Heart left ventricle (tissue), 16 donors: Measurements from ENCODE around the gene GAK. TPM values are rescaled to one million over a fixed set of nuclear protein-coding genes. Genes with fewer than 3 reads are reported as not detected.

Experiments used
- ATAC-seq, 4 donors: fragments of 200-7000 bp; cut with Tn5 transposase; one replicate each; pipeline ENCODE4 v1.9.1; 2020 to 2022; ENCODE audit warnings: moderate library complexity in 4 of 4, mild to moderate bottlenecking in 3 of 4, moderate number of reproducible peaks in 1 of 4
- DNase-seq, 5 donors: peaks; one replicate each; pipeline ENCODE4 v3.0.0-alpha.2; 2020
- H3K27ac ChIP-seq, 12 donors: fragments of 200-600 bp; sonication (generic) in 4 of 12; one replicate each; pipeline versions ENCODE4 v1.5.0 to v1.8.0; 2016 to 2022; ENCODE audit warnings: mild to moderate bottlenecking in 2 of 12
- H3K27me3 ChIP-seq, 9 donors: fragments of 200-600 bp; sonication (generic) in 2 of 9; one replicate each; pipeline versions ENCODE4 v1.5.1 to v1.8.0; 2016 to 2022; ENCODE audit warnings: mild to moderate bottlenecking in 3 of 9
- H3K36me3 ChIP-seq, 9 donors: fragments of 200-600 bp; sonication (generic) in 2 of 9; one replicate each; pipeline versions ENCODE4 v1.5.0 to v1.8.0; 2018 to 2022; ENCODE audit warnings: mild to moderate bottlenecking in 2 of 9
- H3K4me1 ChIP-seq, 12 donors: fragments of 200-600 bp; sonication (generic) in 4 of 12; one replicate each; pipeline versions ENCODE4 v1.5.0 to v1.8.0; 2016 to 2022; ENCODE audit warnings: mild to moderate bottlenecking in 3 of 12
- H3K4me3 ChIP-seq, 12 donors: fragments of 200-600 bp; sonication (generic) in 4 of 12; one replicate each; pipeline versions ENCODE4 v1.5.0 to v1.8.0; 2017 to 2022; ENCODE audit warnings: mild to moderate bottlenecking in 9 of 12, moderate library complexity in 4 of 12
- H3K9me3 ChIP-seq, 12 donors: fragments of 200-600 bp; sonication (generic) in 4 of 12; one replicate each; pipeline versions ENCODE4 v1.5.0 to v1.8.0; 2016 to 2022; ENCODE audit warnings: mild to moderate bottlenecking in 1 of 12
- CTCF ChIP-seq, 12 donors: fragments of 200-600 bp; sonication (generic) in 4 of 12; IDR thresholded peaks; one replicate each; pipeline versions ENCODE4 v1.5.0 to v1.8.0; 2018 to 2022; ENCODE audit warnings: antibody characterized with exemption in 12 of 12, mild to moderate bottlenecking in 5 of 12
- POLR2A ChIP-seq, 2 donors: fragments of 450-650 bp; IDR thresholded peaks; one replicate each; pipeline ENCODE4 v1.6.1; 2017; ENCODE audit warnings: antibody characterized with exemption in 2 of 2, mild to moderate bottlenecking in 2 of 2, moderate library complexity in 2 of 2
- WGBS, 4 donors: extraction: QIAGEN DNeasy Blood & Tissue Kit in 2 of 4; methylation state at CpG; one replicate each; pipeline versions ENCODE4 v1.1.5 to v1.1.7; 2013 to 2018; 5-methylcytosine and 5-hydroxymethylcytosine counted together
- intact Hi-C, 10 donors: fragments of 100-400 bp; cut with DNase I; formaldehyde crosslinking; loops; one replicate each; pipeline versions ENCODE4 v1.11.1 to v1.14.2; 2022
- polyA plus RNA-seq, 2 donors: library from polyadenylated mRNA; stranded (reverse); fragments of 200-250 nt; gene quantifications; one replicate each; pipeline ENCODE4 v1.2.3, GENCODE V29; 2013
- total RNA-seq, 9 donors: library from RNA; depleted of rRNA in 2 of 9; stranded (reverse); fragments of >200 nt in 2 of 9; fragmentation: NEBNext Ultra II Directional in 3 of 9; extraction: Animal tissue kit (Norgen Biotek cat#: 25700) in 3 of 9; gene quantifications; one replicate each; pipeline versions ENCODE4 v1.1.0 to v1.2.4, GENCODE V29; 2016 to 2023
- donor health status: ischemic (EF 13 %, LVEDD 7.1; RV severe dilation, severe dysfunction).
- donor health status: healthy with polysubstance abuse.
- donor health status: DM: no; HTN: yes; CAD: no.
- donor health status: DM: no; HTN: no; CAD: no.
- donor health status: ischemic (EF 25% LVEDD 6.9; RV normal size, moderate dysfunction).
- donor health status: ischemic (EF 25% LVEDD 5.7; RV mildly dilated, moderate dysfunction).
- donor health status: healthy.
- donor health status: DM: yes; HTN: yes; CAD: no.
- donor health status: ischemic (EF 35%, LVEDD 5.7; RV mildly dilated, moderate dysfunction).
- donor health status: nonischemic (EF 11% LVEDD 7.7; RV severe dilation, severe dysfunction).
- donor health status: DM: yes; HTN: yes; CAD: no.
- donor health status: PGD.
- donor health status: ischemic (EF 29% LVEDD 5.4; RV normal size, mild dysfunction).
- donor health status: nonischemic (EF 23%, LVEDD 6.1; RV moderate dilation, normal function).

Gene GAK
- total and polyA plus RNA-seq, 11 donors = 22.8 to 55.1 (median 33.8) TPM

GRCh38 chr4:822361-823175 lies 109.5 kb downstream of the GAK start:
- H3K27ac ChIP-seq = no peak overlapping the region
- H3K36me3 ChIP-seq = no peaks in the 10 kb centered on the region
- ATAC-seq (no peak), DNase-seq (no peak)
- H3K27me3 ChIP-seq = peaks cover 30 to 67% (median 42%) of the 10 kb centered on the region in 9 donors
- intact Hi-C loops = no loop called here
- no peak overlapping the region for H3K4me3 ChIP-seq
- H3K4me1 ChIP-seq = peaks cover 0 to 25% (median 4%) of the 10 kb centered on the region in 12 donors
- H3K9me3 ChIP-seq = peaks cover 0 to 4% (median 0%) of the 10 kb centered on the region in 12 donors
- no peak for TF ChIP-seq CTCF (IDR thresholded peaks at IDR 0.05)
- no peak for TF ChIP-seq POLR2A (IDR thresholded peaks at IDR 0.05)
- 50 to 56% (median 53%) methylated on average over 24 of the region's 24 CpGs for WGBS, 4 donors

- Histone ChIP-seq H3K27me3 (peaks cover 25 to 58% (median 34%) of the 10 kb centered on the region in 9 donors), H3K9me3 (peaks cover 0 to 4% (median 0%) of the 10 kb centered on the region in 12 donors), H3K4me3 (no peak overlapping the region), H3K36me3 (no peaks in the 10 kb centered on the region), H3K4me1 (peaks cover 0 to 19% (median 2%) of the 10 kb centered on the region in 12 donors), H3K27ac (no peak overlapping the region)
- DNase-seq (no peak), ATAC-seq (no peak)
- WGBS, 4 donors = 78 to 82% (median 80%) methylated on average over 14 to 16 of the region's 16 CpGs
- intact Hi-C loops = no loop called here
- TF ChIP-seq POLR2A (IDR thresholded peaks at IDR 0.05) (no peak), CTCF (IDR thresholded peaks at IDR 0.05) (no peak)
Observed at GRCh38 chr4:821631-822030, 110.5 kb downstream of the GAK start.

GRCh38 chr4:821181-821591 lies 110.9 kb downstream of the GAK start:
- Histone ChIP-seq H3K4me3 (no peak overlapping the region), H3K27ac (no peak overlapping the region), H3K27me3 (peaks cover 22 to 58% (median 32%) of the 10 kb centered on the region in 9 donors), H3K36me3 (no peaks in the 10 kb centered on the region), H3K4me1 (peaks cover 0 to 16% (median 0%) of the 10 kb centered on the region in 12 donors), H3K9me3 (peaks cover 0 to 4% (median 0%) of the 10 kb centered on the region in 12 donors)
- no peak for ATAC-seq
- WGBS, 4 donors = 77 to 89% (median 81%) methylated on average over 17 to 22 of the region's 22 CpGs
- intact Hi-C loops = no loop called here
- DNase-seq = no peak
- TF ChIP-seq POLR2A (IDR thresholded peaks at IDR 0.05) (no peak), CTCF (IDR thresholded peaks at IDR 0.05) (no peak)
